ENCODE measurements around the gene SETD3. TPM values are rescaled to one million over a fixed set of nuclear protein-coding genes. Genes with fewer than 3 reads are reported as not detected.

The SETD3 gene
- total and polyA plus RNA-seq, 2 donors (not counting 1 experiment from before 2014, with no cell fraction given): 30.9 to 38.3 TPM

DNA sequence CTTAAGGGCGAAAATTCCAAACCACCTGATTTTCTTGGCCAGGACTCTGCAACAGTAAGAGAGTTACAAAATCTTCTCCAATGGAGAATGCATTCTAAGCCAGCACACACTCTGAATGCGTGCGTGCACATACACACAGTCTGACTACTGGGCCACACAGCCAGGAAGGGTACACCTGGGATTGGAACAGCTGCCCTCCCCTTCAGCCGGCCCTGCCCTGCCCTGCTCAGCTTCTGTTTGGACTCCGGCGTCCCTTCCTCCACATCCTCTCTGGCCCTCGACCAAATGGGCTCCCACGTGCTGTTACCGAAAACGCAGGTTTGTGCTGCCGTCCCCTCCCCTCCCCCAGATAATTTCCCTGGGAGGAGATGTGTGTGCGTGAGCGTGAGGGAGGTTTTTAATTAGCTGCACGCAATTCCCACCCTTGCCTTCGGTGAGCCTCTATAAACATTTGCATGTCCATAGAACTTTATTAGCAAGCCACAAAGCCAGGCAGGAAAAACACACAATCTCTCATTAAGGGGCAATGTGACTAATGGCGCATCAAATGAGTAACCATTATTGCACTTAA, 43.5 kb upstream of the SETD3 start:
- no peaks in the 10 kb centered on the region for H4K20me1 ChIP-seq (ENCODE audit: control insufficient read depth, extremely low read depth, insufficient read depth, low read length)
- peaks cover 12% of the 10 kb centered on the region for H3K4me1 ChIP-seq (ENCODE audit: control insufficient read depth, extremely low read depth, insufficient read depth, low read length)
- no peaks in the 10 kb centered on the region for H3K9me3 ChIP-seq (ENCODE audit: control insufficient read depth, insufficient read depth, low read depth, low read length)
- H3K9ac ChIP-seq (ENCODE audit: insufficient read depth, low read length): no peak overlapping the region
- peak in 1 of 2 donors; percentile 60 for DNase-seq (ENCODE audit: low read depth in 2 of 2)
- no peak overlapping the region for H3K27ac ChIP-seq (ENCODE audit: insufficient read depth, low read length)
- H3K36me3 ChIP-seq (ENCODE audit: control insufficient read depth, insufficient read depth, low read length): no peaks in the 10 kb centered on the region
- no peak for TF ChIP-seq CTCF (conservative IDR thresholded peaks at IDR 0.05 in 1 of 2, IDR thresholded peaks at IDR 0.05 in 1 of 2; ENCODE audit: low read depth in 1 of 2, low read length in 2 of 2)
- no peak for TF ChIP-seq EZH2 (IDR thresholded peaks at IDR 0.05; ENCODE audit: low read length, missing control alignments)
- no peaks in the 10 kb centered on the region for H3K27me3 ChIP-seq (ENCODE audit: control insufficient read depth, insufficient read depth, low read length)
- no peak overlapping the region for H2AFZ ChIP-seq (ENCODE audit: low read length)
- H3K4me3 ChIP-seq (replicated peaks in 1 of 4; ENCODE audit: control extremely low read depth in 1 of 4, insufficient read depth in 1 of 4, low read depth in 3 of 4, low read length in 4 of 4): no peak overlapping the region
- no peak overlapping the region for H3K4me2 ChIP-seq (ENCODE audit: extremely low read depth, insufficient read depth, low read length)
- no peaks in the 10 kb centered on the region for H3K79me2 ChIP-seq (ENCODE audit: control insufficient read depth, insufficient read depth, low read length)

GRCh38 chr14:99523704-99524055, 43.0 kb upstream of the SETD3 start:
- peaks cover 12% of the 10 kb centered on the region for H3K4me1 ChIP-seq (ENCODE audit: control insufficient read depth, extremely low read depth, insufficient read depth, low read length)
- H3K27ac ChIP-seq (ENCODE audit: insufficient read depth, low read length): no peak overlapping the region
- no peak overlapping the region for H3K4me3 ChIP-seq (replicated peaks in 1 of 4; ENCODE audit: control extremely low read depth in 1 of 4, insufficient read depth in 1 of 4, low read depth in 3 of 4, low read length in 4 of 4)
- no peak overlapping the region for H3K4me2 ChIP-seq (ENCODE audit: extremely low read depth, insufficient read depth, low read length)
- H2AFZ ChIP-seq (ENCODE audit: low read length): no peak overlapping the region
- H3K9ac ChIP-seq (ENCODE audit: insufficient read depth, low read length): no peak overlapping the region
- no peak for TF ChIP-seq EZH2 (IDR thresholded peaks at IDR 0.05; ENCODE audit: low read length, missing control alignments)
- no peak for TF ChIP-seq CTCF (conservative IDR thresholded peaks at IDR 0.05 in 1 of 2, IDR thresholded peaks at IDR 0.05 in 1 of 2; ENCODE audit: low read depth in 1 of 2, low read length in 2 of 2)
- H3K36me3 ChIP-seq (ENCODE audit: control insufficient read depth, insufficient read depth, low read length): no peaks in the 10 kb centered on the region
- H4K20me1 ChIP-seq (ENCODE audit: control insufficient read depth, extremely low read depth, insufficient read depth, low read length): no peaks in the 10 kb centered on the region
- no peak for DNase-seq (ENCODE audit: low read depth in 2 of 2)
- no peaks in the 10 kb centered on the region for H3K27me3 ChIP-seq (ENCODE audit: control insufficient read depth, insufficient read depth, low read length)
- no peaks in the 10 kb centered on the region for H3K9me3 ChIP-seq (ENCODE audit: control insufficient read depth, insufficient read depth, low read depth, low read length)
- no peaks in the 10 kb centered on the region for H3K79me2 ChIP-seq (ENCODE audit: control insufficient read depth, insufficient read depth, low read length)

DNA sequence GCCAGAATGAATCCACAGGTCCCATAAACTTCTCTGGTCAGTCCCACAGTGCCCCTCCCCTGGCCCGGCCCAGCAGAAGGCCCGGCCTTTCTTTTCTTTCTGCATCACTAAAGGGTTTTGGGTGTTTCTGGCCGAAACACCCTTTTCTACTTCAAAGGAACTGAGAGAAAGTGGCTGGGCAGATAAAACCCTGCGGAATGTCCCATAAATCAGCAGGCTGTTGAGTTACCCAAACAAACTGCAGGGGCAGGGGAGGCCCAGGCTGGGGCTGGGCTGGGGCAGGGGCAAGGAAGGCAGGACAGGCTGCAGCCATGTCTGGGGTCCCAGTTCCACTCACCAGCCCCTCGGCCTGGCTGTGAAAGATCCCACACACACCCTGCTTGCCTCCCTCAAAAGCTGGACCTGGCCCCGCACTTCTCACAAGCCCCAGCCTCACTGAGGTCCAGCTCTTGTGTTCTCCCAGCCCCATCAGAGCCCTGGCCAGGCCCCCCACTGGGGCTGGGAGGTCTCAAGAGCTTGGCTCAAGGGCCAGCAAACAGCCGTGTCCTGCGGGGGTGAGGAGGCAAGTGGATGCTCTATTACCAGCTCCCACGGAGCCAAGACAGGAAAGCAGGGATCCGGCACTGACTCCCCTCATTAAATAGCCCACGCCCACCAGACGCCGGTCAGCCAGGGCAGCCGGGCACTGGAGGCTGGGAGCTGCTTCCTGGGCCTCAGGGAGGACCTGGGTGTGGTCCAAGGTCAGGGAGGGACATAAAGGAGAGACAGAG, 42.5 kb upstream of the SETD3 start:
- peak overlapping the region; percentile 59 for H3K27ac ChIP-seq (ENCODE audit: insufficient read depth, low read length)

More for the DNA sequence above, 42.5 kb upstream of the SETD3 start:
- TF ChIP-seq EZH2 (IDR thresholded peaks at IDR 0.05; ENCODE audit: low read length, missing control alignments): no peak
- no peak overlapping the region for H3K9ac ChIP-seq (ENCODE audit: insufficient read depth, low read length)
- peak; percentile 25 to 63 for DNase-seq (ENCODE audit: low read depth in 2 of 2)
- no peaks in the 10 kb centered on the region for H3K79me2 ChIP-seq (ENCODE audit: control insufficient read depth, insufficient read depth, low read length)
- H3K4me1 ChIP-seq (ENCODE audit: control insufficient read depth, extremely low read depth, insufficient read depth, low read length): peaks cover 12% of the 10 kb centered on the region
- H3K27me3 ChIP-seq (ENCODE audit: control insufficient read depth, insufficient read depth, low read length): no peaks in the 10 kb centered on the region
- no peak overlapping the region for H3K4me3 ChIP-seq (replicated peaks in 1 of 4; ENCODE audit: control extremely low read depth in 1 of 4, insufficient read depth in 1 of 4, low read depth in 3 of 4, low read length in 4 of 4)
- no peaks in the 10 kb centered on the region for H3K9me3 ChIP-seq (ENCODE audit: control insufficient read depth, insufficient read depth, low read depth, low read length)
- no peaks in the 10 kb centered on the region for H4K20me1 ChIP-seq (ENCODE audit: control insufficient read depth, extremely low read depth, insufficient read depth, low read length)
- H3K36me3 ChIP-seq (ENCODE audit: control insufficient read depth, insufficient read depth, low read length): no peaks in the 10 kb centered on the region
- no peak overlapping the region for H2AFZ ChIP-seq (ENCODE audit: low read length)
- H3K4me2 ChIP-seq (ENCODE audit: extremely low read depth, insufficient read depth, low read length): peak overlapping the region; percentile 54
